HG02981 (cell line): Measurements from ENCODE around the gene MRPL3.

Experiments
- ATAC-seq: cut with Tn5 transposase; IDR thresholded peaks from one replicate; pipeline ENCODE4 v1.9.1; 2021; ENCODE audit warnings: mild to moderate bottlenecking, moderate library complexity; ENCODE audit not compliant: unreplicated experiment

Gene MRPL3

GRCh38 chr3:131502530-131503319 lies at the start of gene MRPL3:
MRPL3 (minus strand) TSS chr3:131502971; CDS start chr3:131502821, 150 bp downstream.
- ATAC-seq = peak; percentile 97

- ATAC-seq = no peak
These were observed 49.0 kb upstream of the MRPL3 start for GRCh38 chr3:131551761-131552160.

GRCh38 chr3:131550562-131551465 lies 48.0 kb upstream of the MRPL3 start:
- no peak for ATAC-seq

GRCh38 chr3:131549340-131549739 lies 46.6 kb upstream of the MRPL3 start:
- ATAC-seq = no peak

GRCh38 chr3:131547585-131547984 lies 44.8 kb upstream of the MRPL3 start:
- ATAC-seq = no peak

- no peak for ATAC-seq
These were observed 43.7 kb upstream of the MRPL3 start for GRCh38 chr3:131546441-131546840.

- no peak for ATAC-seq
These were observed 41.8 kb upstream of the MRPL3 start for GRCh38 chr3:131544557-131544956.

GRCh38 chr3:131543714-131544113 lies 40.9 kb upstream of the MRPL3 start:
- ATAC-seq = no peak

- no peak for ATAC-seq
These were observed 38.5 kb upstream of the MRPL3 start for GRCh38 chr3:131541288-131541687.

- no peak for ATAC-seq
These were observed 38.0 kb upstream of the MRPL3 start for GRCh38 chr3:131540821-131541220.

- no peak for ATAC-seq
These were observed 37.4 kb upstream of the MRPL3 start for GRCh38 chr3:131540143-131540542.

- ATAC-seq = no peak
These were observed 36.2 kb upstream of the MRPL3 start for GRCh38 chr3:131538968-131539367.

- no peak for ATAC-seq
These were observed 34.8 kb upstream of the MRPL3 start for GRCh38 chr3:131537531-131537930.

GRCh38 chr3:131535596-131535995 lies 32.8 kb upstream of the MRPL3 start:
- no peak for ATAC-seq

GRCh38 chr3:131535131-131535530 lies 32.4 kb upstream of the MRPL3 start:
- ATAC-seq = no peak

- ATAC-seq = no peak
These were observed 29.9 kb upstream of the MRPL3 start for GRCh38 chr3:131532645-131533044.

- ATAC-seq = no peak
These were observed 28.1 kb upstream of the MRPL3 start for GRCh38 chr3:131530843-131531242.

- no peak for ATAC-seq
These were observed 27.6 kb upstream of the MRPL3 start for GRCh38 chr3:131530388-131530787.

GRCh38 chr3:131526801-131527347 lies 24.1 kb upstream of the MRPL3 start:
- ATAC-seq = no peak

GRCh38 chr3:131518680-131519079 lies 15.9 kb upstream of the MRPL3 start:
- no peak for ATAC-seq

GRCh38 chr3:131505421-131505820 lies 2.6 kb upstream of the MRPL3 start:
- ATAC-seq = no peak

- no peak for ATAC-seq
These were observed 507 bp upstream of the MRPL3 start for GRCh38 chr3:131503320-131503635.
